GM12878 (cell line): ENCODE results near the gene C6orf62. TPM values are rescaled to one million over a fixed set of nuclear protein-coding genes. Genes with fewer than 3 reads are reported as not detected.

Experiments
- ATAC-seq: fragments of 200-7000 bp; cut with Tn5 transposase; 3 replicates; pipeline ENCODE4 v1.9.1; 2020; ENCODE audit warnings: mild to moderate bottlenecking, moderate library complexity
- BruUV-seq: library from RNA; stranded (reverse); fragments of 400-500 nt; replicated peaks from 2 replicates; lab custom pipeline; 2021; lab: Mats Ljungman, UMichigan
- CTCF ChIA-PET: fragments of 300-600 bp; sonication (Branson Sonifier 250); formaldehyde crosslinking; extraction: SDS; loops from one replicate; lab custom pipeline; 2021; ENCODE audit warnings: inconsistent platforms; lab: Yijun Ruan, JAX
- POLR2A ChIA-PET: fragments of 350-600 bp; formaldehyde crosslinking; extraction: SDS; loops from one replicate; lab custom pipeline; 2021; ENCODE audit warnings: inconsistent platforms; lab: Charles Lee
- RAD21 ChIA-PET: fragments of 300-600 bp; sonication (Branson Sonifier 250); formaldehyde crosslinking; loops from one replicate; lab custom pipeline; 2023; ENCODE audit warnings: antibody characterized with exemption; ENCODE audit not compliant: unreplicated experiment; lab: Charles Lee
- SMC1A ChIA-PET: fragments of 300-600 bp; sonication (Branson Sonifier 250); formaldehyde crosslinking; loops from one replicate; lab custom pipeline; 2023; ENCODE audit not compliant: unreplicated experiment, uncharacterized antibody; lab: Charles Lee
- DNase-seq: peaks from one replicate; pipeline ENCODE4 v3.0.0-alpha.2; 2011; ENCODE audit warnings: low read depth, low spot score
- FAIRE-seq: peaks from 3 replicates; lab custom pipeline; 2011; peaks lifted over from hg19 to GRCh38; lab: Jason Lieb, UNC
- H2AFZ ChIP-seq: 2 replicates; pipeline ENCODE4 v1.6.0; 2011; ENCODE audit warnings: low read depth, low read length, control low read depth; ENCODE audit not compliant: control insufficient read depth
- H3K27ac ChIP-seq: 2 replicates; pipeline ENCODE4 v1.5.1; 2011; ENCODE audit warnings: control low read depth; ENCODE audit not compliant: control insufficient read depth, insufficient read depth
- H3K27me3 ChIP-seq, 2 experiments: replicated peaks in 1 of 2; 2 replicates each; pipeline versions ENCODE4 v1.6.0 to v1.6.1; 2011; ENCODE audit warnings: low read length in 1 of 2; ENCODE audit not compliant: control insufficient read depth in 2 of 2, insufficient read depth in 2 of 2
- H3K36me3 ChIP-seq, 2 experiments: 2 replicates each; pipeline ENCODE4 v1.5.1; 2011; ENCODE audit warnings: low read length in 1 of 2; ENCODE audit not compliant: control insufficient read depth in 2 of 2, insufficient read depth in 2 of 2
- H3K4me1 ChIP-seq: 2 replicates; pipeline ENCODE4 v1.6.1; 2011; ENCODE audit warnings: mild to moderate bottlenecking, low read length, moderate library complexity, mixed read lengths; ENCODE audit not compliant: control insufficient read depth, insufficient read depth
- H3K4me2 ChIP-seq: 2 replicates; pipeline ENCODE4 v1.6.0; 2011; ENCODE audit warnings: control low read depth; ENCODE audit not compliant: control insufficient read depth, insufficient read depth
- H3K4me3 ChIP-seq: fragments of 200-600 bp; sonication (generic); 2 replicates; pipeline ENCODE4 v1.5.1; 2016
- H3K79me2 ChIP-seq: 2 replicates; pipeline ENCODE4 v1.6.0; 2011; ENCODE audit warnings: low read length; ENCODE audit not compliant: control insufficient read depth, insufficient read depth
- H3K9ac ChIP-seq: 2 replicates; pipeline ENCODE4 v1.8.0; 2011; ENCODE audit warnings: low read length, control low read depth, mixed read lengths; ENCODE audit not compliant: control insufficient read depth, insufficient read depth
- H3K9me3 ChIP-seq: replicated peaks from 3 replicates; pipeline ENCODE4 v1.5.1; 2011; ENCODE audit warnings: mild to moderate bottlenecking, low read length; ENCODE audit not compliant: control insufficient read depth, insufficient read depth
- H4K20me1 ChIP-seq: 2 replicates; pipeline ENCODE4 v1.6.0; 2011; ENCODE audit not compliant: control insufficient read depth, insufficient read depth
- CEBPZ ChIP-seq: fragments of 150-350 bp; IDR thresholded peaks from 2 replicates; pipeline ENCODE4 v1.6.1; 2016; ENCODE audit warnings: low read depth, low read length
- CTCF ChIP-seq, 3 experiments: IDR thresholded peaks in 2 of 3; conservative IDR thresholded peaks in 1 of 3; 2 replicates each; pipeline ENCODE4 v1.5.1; 2011; ENCODE audit warnings: low read depth in 3 of 3, low read length in 3 of 3, mild to moderate bottlenecking in 3 of 3, control low read depth in 2 of 3, moderate library complexity in 2 of 3, inconsistent platforms in 1 of 3, mixed read lengths in 1 of 3; ENCODE audit not compliant: control insufficient read depth in 2 of 3, insufficient read depth in 1 of 3; ENCODE audit errors: extremely low read depth in 1 of 3
- TBL1XR1 ChIP-seq: IDR thresholded peaks from 2 replicates; pipeline ENCODE4 v1.6.1; 2012; ENCODE audit warnings: low read depth, low read length, improper control_type of control experiment
- WGBS: methylation state at CpG from one replicate; pipeline ENCODE4 v1.1.6; 2016; ENCODE audit warnings: low lambda C conversion rate; ENCODE audit not compliant: insufficient replicate concordance, insufficient coverage; ENCODE audit errors: missing lambda C conversion rate; 5-methylcytosine and 5-hydroxymethylcytosine counted together
- in situ Hi-C: fragments of 300-500 bp; cut with MboI; formaldehyde crosslinking; loops from 9 replicates; pipeline ENCODE4 v1.14.3; 2018; ENCODE audit warnings: mixed read lengths
- intact Hi-C: fragments of 100-400 bp; cut with micrococcal nuclease; formaldehyde crosslinking; loops from one replicate; pipeline ENCODE4 v1.14.2; 2022; ENCODE audit not compliant: unreplicated experiment
- polyA plus RNA-seq, 11 experiments: library from polyadenylated mRNA; depleted of rRNA in 4 of 11; unstranded in 6 of 11; stranded (reverse) in 5 of 11; fragments of >200 nt; fragmentation: Nextera tagmentation in 4 of 11; fragmentation: Illumina TruSeq in 1 of 11; extraction: Ambion mirVana in 4 of 11; extraction: Trizol in 1 of 11; gene quantifications; 1 replicate in 1 of 11; 2 replicates in 10 of 11; pipeline versions ENCODE4 v1.2.1 to v1.2.3, GENCODE V29; 2011 to 2016; ENCODE audit warnings: inconsistent platforms in 2 of 11, missing spikeins in 2 of 11, low read depth in 1 of 11
- total RNA-seq, 4 experiments: library from RNA; depleted of rRNA in 3 of 4; stranded (reverse); fragments of >200 nt in 3 of 4; fragmentation: Illumina TruSeq in 1 of 4; extraction: Trizol in 1 of 4; gene quantifications; 2 replicates each; pipeline versions ENCODE4 v1.2.1 to v1.2.3, GENCODE V29; 2013 to 2021
- TF ChIP-seq, protein P1 (sequence below): fragments of 450-650 bp; IDR thresholded peaks from 2 replicates; pipeline ENCODE4 v1.6.1; 2014; ENCODE audit warnings: mild to moderate bottlenecking

C6orf62 gene
- total and polyA plus RNA-seq, 10 of the 15 experiments (the other 5 are each of a cell fraction or from before 2014, with no cell fraction given): 55.6 to 565 (median 126) TPM

DNA sequence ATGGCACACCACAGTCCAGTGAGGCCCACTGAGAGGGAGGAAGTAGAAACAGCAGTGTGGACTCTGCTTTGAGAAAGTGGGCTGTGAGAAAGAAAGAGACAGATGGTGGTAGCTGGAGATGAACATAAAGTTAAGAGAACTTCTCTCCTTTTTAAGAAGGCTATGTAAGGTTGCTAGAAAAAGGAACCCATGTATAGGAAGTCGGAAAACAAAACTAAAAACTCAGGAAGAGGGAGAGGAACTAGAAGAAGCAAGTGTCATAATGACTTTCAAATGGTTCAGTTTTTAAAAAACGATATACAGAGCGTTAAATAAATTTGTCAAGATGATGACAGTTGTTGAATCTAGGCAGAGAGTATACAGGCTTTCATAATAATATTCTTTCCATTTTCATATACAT lies 30.3 kb upstream of the C6orf62 start:
- no peaks in the 10 kb centered on the region for H4K20me1 ChIP-seq
- H3K27ac ChIP-seq: no peak overlapping the region
- FAIRE-seq (no peak), ATAC-seq (no peak), DNase-seq (no peak)
- RAD21 ChIA-PET: no interaction called here
- TF ChIP-seq, protein P1, sequence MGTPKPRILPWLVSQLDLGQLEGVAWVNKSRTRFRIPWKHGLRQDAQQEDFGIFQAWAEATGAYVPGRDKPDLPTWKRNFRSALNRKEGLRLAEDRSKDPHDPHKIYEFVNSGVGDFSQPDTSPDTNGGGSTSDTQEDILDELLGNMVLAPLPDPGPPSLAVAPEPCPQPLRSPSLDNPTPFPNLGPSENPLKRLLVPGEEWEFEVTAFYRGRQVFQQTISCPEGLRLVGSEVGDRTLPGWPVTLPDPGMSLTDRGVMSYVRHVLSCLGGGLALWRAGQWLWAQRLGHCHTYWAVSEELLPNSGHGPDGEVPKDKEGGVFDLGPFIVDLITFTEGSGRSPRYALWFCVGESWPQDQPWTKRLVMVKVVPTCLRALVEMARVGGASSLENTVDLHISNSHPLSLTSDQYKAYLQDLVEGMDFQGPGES: no peak
- no peak for TF ChIP-seq TBL1XR1
- no peak for TF ChIP-seq CEBPZ
- no peak for TF ChIP-seq CTCF (IDR thresholded peaks at IDR 0.05 in 2 of 3, conservative IDR thresholded peaks at IDR 0.05 in 1 of 3; ENCODE audit: control insufficient read depth in 2 of 3, extremely low read depth in 1 of 3, insufficient read depth in 1 of 3, low read depth in 3 of 3, low read length in 3 of 3)
- CTCF ChIA-PET: interaction anchor here (0.6 kb wide), 1 partner anchor 165 kb away, joined by 4 read pairs; no protein-coding TSS in a partner anchor
- H3K4me1 ChIP-seq: no peaks in the 10 kb centered on the region; the same call in 1 of the 2 replicates
- WGBS: 2% methylated on average over 3 of the region's 3 CpGs
- no TSS peak for BruUV-seq
- H3K27me3 ChIP-seq: no peaks in the 10 kb centered on the region
- in situ Hi-C loops (no loop called here), intact Hi-C loops (no loop called here)
- no peak overlapping the region for H2AFZ ChIP-seq
- no peak overlapping the region for H3K9ac ChIP-seq
- H3K4me2 ChIP-seq: no peak overlapping the region
- H3K36me3 ChIP-seq: no peaks in the 10 kb centered on the region
- POLR2A ChIA-PET: interaction anchor here (0.6 kb wide), 1 partner anchor 17 kb away, joined by 3 read pairs; no protein-coding TSS in a partner anchor
- no peaks in the 10 kb centered on the region; the same call in 2 of the 3 replicates for H3K9me3 ChIP-seq
- SMC1A ChIA-PET: interaction anchor here (0.6 to 1.3 kb wide), 3 partner anchors 13 to 45 kb away, joined by 3 to 4 read pairs (median 3); no protein-coding TSS in a partner anchor
- H3K4me3 ChIP-seq: no peak overlapping the region
- no peaks in the 10 kb centered on the region for H3K79me2 ChIP-seq
